Astrocyte of the spinal cord (primary cell): ENCODE measurements around the gene P2RY6.

Experiments
- DNase-seq: peaks from one replicate; pipeline ENCODE4 v3.0.0; 2011; ENCODE audit warnings: low read depth, low spot score
- H3K4me3 ChIP-seq: 2 replicates; pipeline ENCODE4 v1.5.1; 2011; ENCODE audit warnings: low read depth, mild to moderate bottlenecking, low read length, moderate library complexity
- in situ Hi-C: cut with HindIII; loops from 2 replicates; pipeline ENCODE4 v1.10.0; 2017; ENCODE audit warnings: low sequenced_read_pairs
- TF ChIP-seq, protein P1 (sequence below): IDR thresholded peaks from 2 replicates; pipeline ENCODE4 v1.5.1; 2012; ENCODE audit warnings: low read depth, mild to moderate bottlenecking, low read length, inconsistent platforms

Gene P2RY6

DNA sequence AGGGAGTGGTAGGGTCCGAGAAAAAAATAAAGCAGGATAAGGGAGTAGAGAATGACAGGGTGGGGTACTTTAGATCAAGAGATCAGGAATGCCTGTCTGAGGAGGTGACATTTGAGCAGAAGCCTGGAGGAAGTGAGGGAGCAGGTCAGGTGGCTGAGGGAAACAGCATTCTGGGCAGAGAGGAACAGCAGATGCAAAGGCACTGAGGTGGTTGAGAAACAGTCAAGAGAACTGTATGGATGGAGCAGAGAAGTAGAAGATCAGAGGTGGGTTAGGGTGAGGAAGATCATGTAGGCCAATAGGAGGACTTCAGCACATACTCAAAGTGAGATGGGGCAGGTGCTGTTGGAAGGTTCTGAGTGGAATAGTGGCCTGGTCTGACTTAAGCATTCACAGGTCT lies 44.3 kb downstream of the P2RY6 start:
- DNase-seq = no peak
- in situ Hi-C loops = no loop called here
- TF ChIP-seq, protein P1, sequence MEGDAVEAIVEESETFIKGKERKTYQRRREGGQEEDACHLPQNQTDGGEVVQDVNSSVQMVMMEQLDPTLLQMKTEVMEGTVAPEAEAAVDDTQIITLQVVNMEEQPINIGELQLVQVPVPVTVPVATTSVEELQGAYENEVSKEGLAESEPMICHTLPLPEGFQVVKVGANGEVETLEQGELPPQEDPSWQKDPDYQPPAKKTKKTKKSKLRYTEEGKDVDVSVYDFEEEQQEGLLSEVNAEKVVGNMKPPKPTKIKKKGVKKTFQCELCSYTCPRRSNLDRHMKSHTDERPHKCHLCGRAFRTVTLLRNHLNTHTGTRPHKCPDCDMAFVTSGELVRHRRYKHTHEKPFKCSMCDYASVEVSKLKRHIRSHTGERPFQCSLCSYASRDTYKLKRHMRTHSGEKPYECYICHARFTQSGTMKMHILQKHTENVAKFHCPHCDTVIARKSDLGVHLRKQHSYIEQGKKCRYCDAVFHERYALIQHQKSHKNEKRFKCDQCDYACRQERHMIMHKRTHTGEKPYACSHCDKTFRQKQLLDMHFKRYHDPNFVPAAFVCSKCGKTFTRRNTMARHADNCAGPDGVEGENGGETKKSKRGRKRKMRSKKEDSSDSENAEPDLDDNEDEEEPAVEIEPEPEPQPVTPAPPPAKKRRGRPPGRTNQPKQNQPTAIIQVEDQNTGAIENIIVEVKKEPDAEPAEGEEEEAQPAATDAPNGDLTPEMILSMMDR = no peak
- H3K4me3 ChIP-seq = no peak overlapping the region

DNA sequence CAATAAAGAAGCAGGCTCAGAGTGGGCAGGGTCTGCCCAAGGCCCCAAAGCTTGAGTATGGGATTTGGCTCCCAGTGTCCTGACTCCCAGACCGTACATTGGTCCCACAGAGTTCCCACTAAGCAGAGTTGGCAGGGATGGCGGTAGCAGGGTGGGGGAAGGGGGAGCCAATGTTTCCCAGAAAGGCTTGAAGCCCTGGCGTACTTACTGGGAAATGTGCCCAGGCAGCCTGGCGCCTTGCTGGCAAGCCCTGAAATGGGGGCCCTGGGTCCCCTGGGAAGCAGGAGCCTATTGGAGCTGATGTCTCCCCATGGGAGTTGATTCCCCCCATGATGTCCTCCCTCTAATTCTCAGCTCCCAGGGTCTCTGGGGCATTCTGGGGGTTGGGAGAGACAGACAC lies 45.2 kb downstream of the P2RY6 start:
- DNase-seq = no peak
- TF ChIP-seq, protein P1 = no peak
- in situ Hi-C loops = no loop called here
- H3K4me3 ChIP-seq = no peak overlapping the region

DNA sequence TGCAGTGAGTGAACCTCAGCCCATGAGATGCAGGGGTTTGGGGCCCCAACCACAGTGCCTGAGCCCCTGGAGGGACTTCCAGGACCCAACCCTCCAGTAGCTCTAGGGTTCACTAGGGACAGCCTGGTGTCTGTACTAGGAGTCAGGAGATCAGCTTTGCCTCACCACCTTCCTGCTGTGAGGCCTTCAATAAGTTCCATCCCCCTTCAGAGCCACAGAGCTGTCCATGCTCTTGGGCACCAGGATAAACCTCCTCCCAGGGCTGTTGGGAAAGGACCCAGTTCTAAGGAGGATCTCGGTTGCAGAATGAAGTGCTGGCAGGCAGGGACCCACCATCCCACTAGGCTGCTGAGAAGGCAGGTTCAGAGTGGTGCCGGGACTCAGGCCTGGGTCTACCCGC lies 45.7 kb downstream of the P2RY6 start:
- DNase-seq = no peak
- H3K4me3 ChIP-seq = no peak overlapping the region
- in situ Hi-C loops = no loop called here
- TF ChIP-seq, protein P1 = no peak

DNA sequence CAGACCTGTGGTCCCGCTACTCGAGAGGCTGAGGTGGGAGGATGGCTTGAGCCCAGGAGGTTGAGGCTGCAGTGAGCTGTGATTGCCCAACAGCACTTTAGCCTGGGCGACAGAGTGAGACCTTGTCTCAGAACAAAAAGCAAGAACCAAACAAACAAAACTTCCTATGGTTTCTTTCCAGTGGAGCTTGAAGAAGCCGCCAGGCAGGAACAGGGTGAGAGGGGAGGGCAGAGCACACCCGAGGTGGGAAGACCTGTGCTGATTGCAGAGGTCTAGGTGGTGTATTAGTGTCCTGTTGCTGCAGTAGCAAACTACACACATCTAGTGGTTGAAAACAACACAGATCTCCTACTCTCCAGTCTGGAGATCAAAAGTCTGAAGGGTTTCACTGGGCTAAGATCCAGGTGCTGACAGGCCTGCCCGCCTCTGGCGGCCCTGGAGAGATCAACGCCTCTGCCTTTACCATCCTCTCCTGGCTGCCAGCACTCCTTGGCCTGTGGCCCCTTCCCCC lies 46.4 kb downstream of the P2RY6 start:
- in situ Hi-C loops = no loop called here
- TF ChIP-seq, protein P1 = no peak
- H3K4me3 ChIP-seq = no peak overlapping the region
- no peak for DNase-seq

DNA sequence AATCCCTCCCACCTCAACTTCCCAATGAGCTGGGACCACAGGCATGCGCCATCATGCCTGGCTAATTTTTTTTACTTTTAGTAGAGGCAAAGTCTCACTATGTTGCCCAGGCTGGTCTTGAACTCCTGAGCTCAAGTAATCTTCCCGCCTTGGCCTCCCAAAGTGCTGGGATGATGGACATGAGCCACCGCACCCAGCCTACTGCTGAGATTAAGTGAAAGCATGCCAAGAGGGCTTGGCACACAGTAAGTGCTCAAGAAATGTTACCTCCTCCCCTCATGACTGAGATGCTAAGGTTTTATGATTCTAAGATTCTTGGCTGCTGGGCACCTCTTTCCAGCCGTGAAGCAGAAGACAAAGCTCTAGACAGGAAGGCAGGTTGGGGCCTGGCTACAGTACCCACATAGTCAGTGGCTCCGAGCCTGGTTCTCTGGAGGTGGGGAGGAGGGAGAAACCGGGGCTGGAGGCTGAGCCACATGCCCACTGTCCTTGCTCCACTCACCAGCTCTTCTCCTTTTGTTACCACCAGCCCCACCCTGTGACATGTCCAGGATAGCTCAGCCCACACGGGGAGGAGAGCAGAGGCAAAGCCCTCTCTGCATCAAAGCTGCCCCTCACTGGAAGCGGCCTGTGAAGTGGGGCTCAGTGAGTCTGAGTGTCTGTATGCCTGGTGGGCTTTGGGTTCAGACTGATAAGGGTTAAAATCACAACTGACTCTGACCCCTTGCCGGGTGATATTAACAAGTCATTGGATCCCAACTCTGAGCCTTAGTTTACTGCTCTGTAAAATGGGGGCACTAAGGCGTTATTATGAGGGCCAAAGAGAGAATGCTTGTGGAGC lies 48.8 kb downstream of the P2RY6 start:
- TF ChIP-seq, protein P1 = no peak
- in situ Hi-C loops = no loop called here
- H3K4me3 ChIP-seq = no peak overlapping the region
- DNase-seq = peak; percentile 51

DNA sequence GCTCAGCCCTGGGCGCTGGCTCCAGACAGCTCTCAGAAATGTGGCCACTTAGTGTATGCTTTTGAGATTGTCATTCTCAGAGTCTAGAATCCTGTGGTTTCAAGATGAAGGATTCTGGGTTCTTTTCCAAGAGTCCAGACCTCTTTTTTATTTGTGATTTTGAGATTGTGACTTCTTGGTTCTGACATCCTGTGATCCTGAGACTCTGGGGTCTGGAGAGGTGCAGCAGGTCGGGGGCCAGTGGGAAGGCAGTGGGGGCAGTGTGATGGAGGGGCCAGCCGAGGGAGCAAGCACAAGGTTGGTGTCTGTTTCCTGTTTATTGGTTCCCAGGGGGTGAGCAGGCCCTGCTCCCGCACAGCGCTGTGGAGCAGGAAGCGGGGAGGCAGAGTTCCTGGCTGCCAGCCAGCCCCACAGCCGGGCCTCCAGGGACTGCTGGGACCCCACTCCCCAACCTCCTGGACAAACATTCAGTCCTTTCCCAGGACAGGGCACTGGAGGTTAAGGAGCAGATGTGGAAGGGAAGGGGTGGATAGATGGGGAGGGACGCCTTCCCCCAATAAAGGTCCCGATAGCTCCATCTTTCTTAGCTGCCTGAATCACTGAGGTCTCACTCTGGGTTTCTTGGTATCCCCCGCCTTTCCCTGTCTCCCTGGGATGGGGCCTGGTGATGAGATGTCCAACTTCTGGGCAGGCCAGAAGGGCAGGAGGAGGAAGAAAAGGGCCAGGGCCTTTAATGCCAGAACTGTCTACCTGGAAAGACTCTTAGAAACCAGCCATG lies 49.7 kb downstream of the P2RY6 start:
- in situ Hi-C loops = no loop called here
- DNase-seq = peak; percentile 74
- TF ChIP-seq, protein P1 = no peak
- no peak overlapping the region for H3K4me3 ChIP-seq
